ENCODE data around the gene CYP27A1.

CYP27A1 gene

GRCh38 chr2:218828477-218828778 lies 46.5 kb downstream of the CYP27A1 start:
- no peak overlapping the region for H4K12ac ChIP-seq (ENCODE audit: low read depth, low read length)
- H3K79me2 ChIP-seq (ENCODE audit: control insufficient read depth, insufficient read depth, low read length, poor library complexity), result no peaks in the 10 kb centered on the region
- H2AFZ ChIP-seq (ENCODE audit: insufficient read depth, low read length, poor library complexity), result no peak overlapping the region
- H4K91ac ChIP-seq (ENCODE audit: low read depth, low read length), result no peak overlapping the region
- no peak overlapping the region for H2BK120ac ChIP-seq (ENCODE audit: insufficient read depth, low read length, poor library complexity)
- H2BK12ac ChIP-seq (ENCODE audit: low read length), result no peak overlapping the region
- H3K27me3 ChIP-seq (ENCODE audit: insufficient read depth, low read length), result no peaks in the 10 kb centered on the region
- H2AK5ac ChIP-seq (ENCODE audit: low read length), result no peak overlapping the region
- no peaks in the 10 kb centered on the region for H3K9me3 ChIP-seq (ENCODE audit: insufficient read depth, low read depth, low read length)
- H2BK5ac ChIP-seq (ENCODE audit: low read depth, low read length, poor library complexity), result no peak overlapping the region
- DNase-seq, result no peak
- no peak overlapping the region for H3K27ac ChIP-seq (ENCODE audit: low read depth, low read length)
- H3K36me3 ChIP-seq (ENCODE audit: control insufficient read depth in 1 of 2, insufficient read depth in 2 of 2, low read length in 2 of 2), result no peaks in the 10 kb centered on the region
- no peak overlapping the region for H3K9ac ChIP-seq (ENCODE audit: low read length)
- no peaks in the 10 kb centered on the region for H3K79me1 ChIP-seq (ENCODE audit: low read length)
- H4K8ac ChIP-seq (ENCODE audit: low read depth, low read length), result no peak overlapping the region
- WGBS (ENCODE audit: extremely low coverage, insufficient coverage, insufficient read length), result no CpG with 5 or more reads among the region's 4 CpGs
- no peaks in the 10 kb centered on the region for H3K4me1 ChIP-seq (ENCODE audit: control insufficient read depth in 1 of 2, insufficient read depth in 2 of 2, low read length in 2 of 2)
- no peak overlapping the region for H3K18ac ChIP-seq (ENCODE audit: low read length)
- no peak overlapping the region for H3K4me2 ChIP-seq (ENCODE audit: low read length)
- no peak overlapping the region for H3K14ac ChIP-seq (ENCODE audit: low read length)
- H3K23ac ChIP-seq (ENCODE audit: low read length), result no peak overlapping the region
- no peak overlapping the region for H3K4ac ChIP-seq (ENCODE audit: low read depth, low read length)
- H3K4me3 ChIP-seq (ENCODE audit: low read depth, low read length), result no peak overlapping the region

- no peak overlapping the region for H3K4me2 ChIP-seq (ENCODE audit: low read length)
- H3K9me3 ChIP-seq (ENCODE audit: insufficient read depth, low read depth, low read length), result no peaks in the 10 kb centered on the region
- no peak overlapping the region for H3K9ac ChIP-seq (ENCODE audit: low read length)
- H3K14ac ChIP-seq (ENCODE audit: low read length), result no peak overlapping the region
- H3K23ac ChIP-seq (ENCODE audit: low read length), result no peak overlapping the region
- no peak overlapping the region for H2AFZ ChIP-seq (ENCODE audit: insufficient read depth, low read length, poor library complexity)
- H4K91ac ChIP-seq (ENCODE audit: low read depth, low read length), result no peak overlapping the region
- H3K27ac ChIP-seq (ENCODE audit: low read depth, low read length), result no peak overlapping the region
- H2BK120ac ChIP-seq (ENCODE audit: insufficient read depth, low read length, poor library complexity), result no peak overlapping the region
- no peaks in the 10 kb centered on the region for H3K36me3 ChIP-seq (ENCODE audit: control insufficient read depth in 1 of 2, insufficient read depth in 2 of 2, low read length in 2 of 2)
- H4K12ac ChIP-seq (ENCODE audit: low read depth, low read length), result no peak overlapping the region
- no peak overlapping the region for H3K4me3 ChIP-seq (ENCODE audit: low read depth, low read length)
- H2AK5ac ChIP-seq (ENCODE audit: low read length), result no peak overlapping the region
- H2BK12ac ChIP-seq (ENCODE audit: low read length), result no peak overlapping the region
- H3K79me2 ChIP-seq (ENCODE audit: control insufficient read depth, insufficient read depth, low read length, poor library complexity), result no peaks in the 10 kb centered on the region
- H3K27me3 ChIP-seq (ENCODE audit: insufficient read depth, low read length), result no peaks in the 10 kb centered on the region
- no peak overlapping the region for H3K18ac ChIP-seq (ENCODE audit: low read length)
- WGBS (ENCODE audit: extremely low coverage, insufficient coverage, insufficient read length), result no CpG with 5 or more reads among the region's 17 CpGs
- H3K4me1 ChIP-seq (ENCODE audit: control insufficient read depth in 1 of 2, insufficient read depth in 2 of 2, low read length in 2 of 2), result no peaks in the 10 kb centered on the region
- H4K8ac ChIP-seq (ENCODE audit: low read depth, low read length), result no peak overlapping the region
- no peak overlapping the region for H2BK5ac ChIP-seq (ENCODE audit: low read depth, low read length, poor library complexity)
- no peaks in the 10 kb centered on the region for H3K79me1 ChIP-seq (ENCODE audit: low read length)
- H3K4ac ChIP-seq (ENCODE audit: low read depth, low read length), result no peak overlapping the region
- no peak for DNase-seq
Observed at GRCh38 chr2:218829868-218830451, 48.0 kb downstream of the CYP27A1 start.

- no peak overlapping the region for H3K23ac ChIP-seq (ENCODE audit: low read length)
- H4K8ac ChIP-seq (ENCODE audit: low read depth, low read length), result no peak overlapping the region
- no CpG with 5 or more reads among the region's 3 CpGs for WGBS (ENCODE audit: extremely low coverage, insufficient coverage, insufficient read length)
- no peaks in the 10 kb centered on the region for H3K4me1 ChIP-seq (ENCODE audit: control insufficient read depth in 1 of 2, insufficient read depth in 2 of 2, low read length in 2 of 2)
- no peak overlapping the region for H2AK5ac ChIP-seq (ENCODE audit: low read length)
- H2BK5ac ChIP-seq (ENCODE audit: low read depth, low read length, poor library complexity), result no peak overlapping the region
- no peak overlapping the region for H2BK120ac ChIP-seq (ENCODE audit: insufficient read depth, low read length, poor library complexity)
- H3K36me3 ChIP-seq (ENCODE audit: control insufficient read depth in 1 of 2, insufficient read depth in 2 of 2, low read length in 2 of 2), result no peaks in the 10 kb centered on the region
- no peak overlapping the region for H3K4me3 ChIP-seq (ENCODE audit: low read depth, low read length)
- no peak for DNase-seq
- no peak overlapping the region for H3K4ac ChIP-seq (ENCODE audit: low read depth, low read length)
- H3K79me2 ChIP-seq (ENCODE audit: control insufficient read depth, insufficient read depth, low read length, poor library complexity), result no peaks in the 10 kb centered on the region
- no peaks in the 10 kb centered on the region for H3K79me1 ChIP-seq (ENCODE audit: low read length)
- H4K91ac ChIP-seq (ENCODE audit: low read depth, low read length), result no peak overlapping the region
- H3K9ac ChIP-seq (ENCODE audit: low read length), result no peak overlapping the region
- H2AFZ ChIP-seq (ENCODE audit: insufficient read depth, low read length, poor library complexity), result no peak overlapping the region
- no peaks in the 10 kb centered on the region for H3K27me3 ChIP-seq (ENCODE audit: insufficient read depth, low read length)
- no peak overlapping the region for H3K27ac ChIP-seq (ENCODE audit: low read depth, low read length)
- no peak overlapping the region for H3K18ac ChIP-seq (ENCODE audit: low read length)
- H4K12ac ChIP-seq (ENCODE audit: low read depth, low read length), result no peak overlapping the region
- H2BK12ac ChIP-seq (ENCODE audit: low read length), result no peak overlapping the region
- no peak overlapping the region for H3K14ac ChIP-seq (ENCODE audit: low read length)
- no peak overlapping the region for H3K4me2 ChIP-seq (ENCODE audit: low read length)
- no peaks in the 10 kb centered on the region for H3K9me3 ChIP-seq (ENCODE audit: insufficient read depth, low read depth, low read length)
Observed at GRCh38 chr2:218830526-218831306, 48.8 kb downstream of the CYP27A1 start.

DNA sequence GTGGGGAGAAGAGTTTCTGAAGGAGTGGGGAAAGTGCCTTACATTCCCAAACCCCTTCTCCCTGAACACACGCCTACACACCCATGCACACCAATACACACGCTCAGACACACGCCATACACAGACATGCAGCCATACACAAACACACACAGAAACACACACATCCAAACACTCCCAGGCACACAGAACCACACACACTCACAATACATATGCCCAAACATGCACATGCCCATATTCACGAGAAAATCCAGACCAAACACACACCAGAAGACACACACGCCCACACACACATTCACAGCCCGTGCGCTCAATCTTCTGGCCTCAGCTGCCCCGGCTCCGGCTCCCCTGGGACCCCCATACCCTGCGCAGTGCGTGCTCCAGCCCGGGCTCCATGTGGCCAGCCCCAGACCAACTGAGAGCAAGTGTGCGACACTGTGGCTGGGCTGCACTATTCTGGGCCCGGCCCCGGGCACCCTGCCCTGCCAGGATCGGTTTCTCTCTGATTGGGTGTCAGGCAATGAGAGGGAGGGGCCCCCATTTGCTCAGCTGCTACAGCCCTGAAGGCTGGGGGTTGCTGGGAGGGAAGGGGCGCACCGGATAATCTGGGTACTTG lies 49.5 kb downstream of the CYP27A1 start, which contains the start of gene PRKAG3:
PRKAG3 (minus strand) TSS at position 426 of the 613 bp plus-strand sequence.
- H3K36me3 ChIP-seq (ENCODE audit: control insufficient read depth in 1 of 2, insufficient read depth in 2 of 2, low read length in 2 of 2), result no peaks in the 10 kb centered on the region
- H4K8ac ChIP-seq (ENCODE audit: low read depth, low read length), result no peak within 1 kb of the TSS
- no peaks in the 10 kb centered on the region for H3K27me3 ChIP-seq (ENCODE audit: insufficient read depth, low read length)
- no peak for DNase-seq
- H2BK120ac ChIP-seq (ENCODE audit: insufficient read depth, low read length, poor library complexity), result no peak within 1 kb of the TSS
- no peak within 1 kb of the TSS for H2AK5ac ChIP-seq (ENCODE audit: low read length)
- no peak within 1 kb of the TSS for H3K18ac ChIP-seq (ENCODE audit: low read length)
- H4K12ac ChIP-seq (ENCODE audit: low read depth, low read length), result no peak within 1 kb of the TSS
- H3K4me1 ChIP-seq (ENCODE audit: control insufficient read depth in 1 of 2, insufficient read depth in 2 of 2, low read length in 2 of 2), result no peaks in the 10 kb centered on the region
- H3K79me1 ChIP-seq (ENCODE audit: low read length), result no peaks in the 10 kb centered on the region
- no peak within 1 kb of the TSS for H2AFZ ChIP-seq (ENCODE audit: insufficient read depth, low read length, poor library complexity)
- no peak within 1 kb of the TSS for H3K4me3 ChIP-seq (ENCODE audit: low read depth, low read length)
- H3K9ac ChIP-seq (ENCODE audit: low read length), result no peak within 1 kb of the TSS
- H3K9me3 ChIP-seq (ENCODE audit: insufficient read depth, low read depth, low read length), result no peaks in the 10 kb centered on the region
- H3K14ac ChIP-seq (ENCODE audit: low read length), result no peak within 1 kb of the TSS
- no peak within 1 kb of the TSS for H3K27ac ChIP-seq (ENCODE audit: low read depth, low read length)
- peak within 1 kb of the TSS; percentile 77 for H3K23ac ChIP-seq (ENCODE audit: low read length)
- H4K91ac ChIP-seq (ENCODE audit: low read depth, low read length), result no peak within 1 kb of the TSS
- H2BK12ac ChIP-seq (ENCODE audit: low read length), result no peak within 1 kb of the TSS
- no peaks in the 10 kb centered on the region for H3K79me2 ChIP-seq (ENCODE audit: control insufficient read depth, insufficient read depth, low read length, poor library complexity)
- H3K4me2 ChIP-seq (ENCODE audit: low read length), result no peak within 1 kb of the TSS
- no peak within 1 kb of the TSS for H2BK5ac ChIP-seq (ENCODE audit: low read depth, low read length, poor library complexity)
- H3K4ac ChIP-seq (ENCODE audit: low read depth, low read length), result no peak within 1 kb of the TSS
- no CpG with 5 or more reads among the region's 18 CpGs for WGBS (ENCODE audit: extremely low coverage, insufficient coverage, insufficient read length)
